Retinal pigment epithelial cell (primary cell): ENCODE results near the gene CST9.
"Not testable (repeated sequence)": the region's sequence is repeated elsewhere in the genome, so short reads cannot be mapped to it uniquely, and the experiment has no call there.

ENCODE experiments used
- DNase-seq: peaks from one replicate; pipeline ENCODE4 v3.0.0-alpha.2; 2010; ENCODE audit warnings: low read depth
- H3K4me3 ChIP-seq: 2 replicates; pipeline ENCODE4 v1.5.1; 2011; ENCODE audit warnings: mild to moderate bottlenecking, low read length, control low read depth, moderate library complexity
- TF ChIP-seq, protein P1 (sequence below): conservative IDR thresholded peaks from 2 replicates; pipeline ENCODE4 v1.5.1; 2011; ENCODE audit warnings: low read depth, low read length, control low read depth, inconsistent platforms

The CST9 gene

DNA sequence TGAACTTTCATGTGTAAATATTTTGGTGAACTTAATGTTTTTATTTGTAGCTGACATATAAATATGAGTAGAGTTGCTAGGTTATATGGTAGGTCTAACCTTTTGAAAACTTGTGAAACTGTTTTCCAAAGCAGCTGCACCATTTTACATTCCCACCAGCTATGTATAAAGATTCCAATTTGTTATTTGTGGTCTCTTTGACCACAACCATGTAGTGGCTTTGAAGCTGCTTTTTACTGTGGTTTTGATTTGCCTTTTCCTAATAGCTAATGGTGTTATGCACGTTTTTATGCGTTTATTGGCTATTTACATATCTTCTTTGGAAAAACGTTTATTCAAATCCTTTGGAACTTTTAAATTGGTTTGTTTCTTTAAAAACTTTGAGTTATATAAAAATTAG, 21.8 kb upstream of the CST9 start:
- TF ChIP-seq, protein P1, sequence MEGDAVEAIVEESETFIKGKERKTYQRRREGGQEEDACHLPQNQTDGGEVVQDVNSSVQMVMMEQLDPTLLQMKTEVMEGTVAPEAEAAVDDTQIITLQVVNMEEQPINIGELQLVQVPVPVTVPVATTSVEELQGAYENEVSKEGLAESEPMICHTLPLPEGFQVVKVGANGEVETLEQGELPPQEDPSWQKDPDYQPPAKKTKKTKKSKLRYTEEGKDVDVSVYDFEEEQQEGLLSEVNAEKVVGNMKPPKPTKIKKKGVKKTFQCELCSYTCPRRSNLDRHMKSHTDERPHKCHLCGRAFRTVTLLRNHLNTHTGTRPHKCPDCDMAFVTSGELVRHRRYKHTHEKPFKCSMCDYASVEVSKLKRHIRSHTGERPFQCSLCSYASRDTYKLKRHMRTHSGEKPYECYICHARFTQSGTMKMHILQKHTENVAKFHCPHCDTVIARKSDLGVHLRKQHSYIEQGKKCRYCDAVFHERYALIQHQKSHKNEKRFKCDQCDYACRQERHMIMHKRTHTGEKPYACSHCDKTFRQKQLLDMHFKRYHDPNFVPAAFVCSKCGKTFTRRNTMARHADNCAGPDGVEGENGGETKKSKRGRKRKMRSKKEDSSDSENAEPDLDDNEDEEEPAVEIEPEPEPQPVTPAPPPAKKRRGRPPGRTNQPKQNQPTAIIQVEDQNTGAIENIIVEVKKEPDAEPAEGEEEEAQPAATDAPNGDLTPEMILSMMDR, result no peak
- no peak overlapping the region for H3K4me3 ChIP-seq
- DNase-seq, result no peak

GRCh38 chr20:23626040-23626620, 20.4 kb upstream of the CST9 start:
- TF ChIP-seq, protein P1, result no peak
- H3K4me3 ChIP-seq, result no peak overlapping the region
- peak; percentile 62 for DNase-seq

GRCh38 chr20:23625236-23625964, 19.7 kb upstream of the CST9 start:
- no peak overlapping the region for H3K4me3 ChIP-seq
- TF ChIP-seq, protein P1, result peak; percentile 5
- peak; percentile 86 for DNase-seq

GRCh38 chr20:23624324-23624691, 18.6 kb upstream of the CST9 start:
- H3K4me3 ChIP-seq, result no peak overlapping the region
- TF ChIP-seq, protein P1, result no peak
- DNase-seq, result no peak

DNA sequence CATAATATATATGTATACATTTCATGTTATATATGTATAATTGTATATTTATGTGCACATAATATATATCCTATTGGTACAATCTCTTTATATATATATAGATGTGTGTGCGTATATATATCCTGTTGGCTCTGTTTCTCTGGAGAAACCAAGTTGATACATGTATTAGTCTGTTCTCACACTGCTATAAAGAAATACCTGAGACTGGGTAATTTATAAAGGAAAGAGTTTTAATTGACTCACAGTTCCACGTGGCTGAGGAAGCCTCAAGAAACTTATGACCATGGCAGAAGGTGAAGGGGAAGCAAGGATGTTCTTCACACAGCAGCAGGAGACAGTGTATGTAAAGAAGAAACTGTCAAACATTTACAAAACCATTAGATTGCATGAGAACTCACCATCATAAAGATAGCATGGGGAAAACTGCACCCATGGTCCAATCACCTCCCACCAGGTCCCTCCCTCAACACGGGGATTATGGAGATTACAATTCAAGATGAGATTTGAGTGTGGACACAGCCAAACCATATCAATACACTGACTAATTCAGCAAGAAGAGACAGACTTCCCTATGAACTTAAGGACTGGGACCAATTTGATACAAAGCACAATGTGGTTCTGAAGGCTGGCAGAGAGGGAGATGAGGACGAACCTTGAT, 18.1 kb upstream of the CST9 start:
- H3K4me3 ChIP-seq, result no peak overlapping the region
- TF ChIP-seq, protein P1, result no peak
- no peak for DNase-seq

DNA sequence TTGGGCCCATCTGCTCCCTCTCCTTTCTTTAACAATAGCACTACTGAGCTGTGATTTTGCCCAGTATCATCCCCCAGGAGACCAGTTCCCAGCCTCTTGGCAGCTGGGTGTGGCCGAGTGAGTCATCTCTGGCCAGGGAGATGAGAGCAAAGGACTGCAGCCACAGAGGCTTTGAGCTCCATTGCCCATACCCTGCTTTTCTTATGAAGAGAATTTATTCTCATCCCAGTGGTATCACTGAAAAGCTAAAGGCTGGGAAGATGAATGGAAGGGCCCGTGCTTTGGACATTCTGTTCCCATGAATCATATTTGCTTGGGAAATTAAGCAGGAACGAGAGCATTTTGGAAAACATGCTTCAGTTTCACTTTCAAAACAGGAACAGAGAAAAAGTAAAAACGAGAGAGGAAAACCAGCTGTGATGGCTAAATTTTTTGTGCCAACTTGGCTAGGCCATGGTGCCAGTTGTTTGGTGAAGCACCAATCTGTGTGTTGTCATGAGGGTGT, 17.2 kb upstream of the CST9 start:
- H3K4me3 ChIP-seq, result no peak overlapping the region
- TF ChIP-seq, protein P1, result no peak
- DNase-seq, result no peak

GRCh38 chr20:23622401-23622800, 16.7 kb upstream of the CST9 start:
- not testable (repeated sequence) for H3K4me3 ChIP-seq, DNase-seq

DNA sequence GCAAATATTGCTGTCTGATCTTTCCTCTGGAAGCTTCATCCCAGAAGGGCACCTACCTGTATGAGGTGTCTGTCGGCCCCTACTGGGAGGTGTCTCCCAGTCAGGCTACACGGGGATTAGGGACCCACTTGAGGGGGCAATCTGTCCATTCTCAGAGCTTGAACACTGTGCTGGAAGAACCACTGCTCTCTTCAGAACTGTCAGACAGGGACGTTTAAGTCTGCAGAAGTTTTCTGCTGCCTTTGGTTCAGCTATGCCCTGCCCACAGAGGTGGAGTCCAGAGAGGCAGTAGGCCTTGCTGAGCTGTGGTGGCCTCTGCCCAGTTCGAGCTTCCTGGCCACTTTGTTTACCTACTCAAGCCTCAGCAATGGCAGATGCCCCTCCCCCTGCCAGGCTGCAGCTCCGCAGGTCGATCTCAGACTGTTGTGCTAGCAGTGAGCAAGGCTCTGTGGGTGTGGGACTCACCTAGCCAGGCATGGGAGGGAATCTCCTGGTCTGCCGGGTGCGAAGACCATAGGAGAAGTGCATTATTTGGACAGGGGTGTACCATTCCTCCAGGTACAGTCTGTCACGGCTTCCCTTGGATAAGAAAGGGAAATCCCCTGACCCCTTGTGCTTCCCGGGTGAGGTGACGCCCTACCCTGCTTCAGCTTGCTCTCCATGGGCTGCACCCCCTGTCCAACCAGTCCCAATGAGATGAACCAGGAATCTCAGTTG, 15.1 kb upstream of the CST9 start:
- H3K4me3 ChIP-seq, DNase-seq: not testable (repeated sequence)
